DMS114 treated with DMSO at 0.1 percent for 48 hours (cell line): ENCODE measurements around the gene FBXO9.

Experiments used
- DNase-seq: peaks from one replicate; lab custom pipeline; 2025; ENCODE audit not compliant: unreplicated experiment; lab: John Stamatoyannopoulos, UW

The FBXO9 gene

GRCh38 chr6:53086302-53086701 is 21.1 kb downstream of the FBXO9 start:
- DNase-seq, result no peak

- no peak for DNase-seq
Measured at GRCh38 chr6:53089948-53090347, 24.7 kb downstream of the FBXO9 start.

- no peak for DNase-seq
Measured at GRCh38 chr6:53090576-53090975, 25.4 kb downstream of the FBXO9 start.

- DNase-seq, result no peak
Measured at GRCh38 chr6:53095270-53095669, 30.1 kb downstream of the FBXO9 start.

- DNase-seq, result no peak
Measured at GRCh38 chr6:53095716-53096115, 30.5 kb downstream of the FBXO9 start.

- DNase-seq, result no peak
Measured at GRCh38 chr6:53100561-53100960, 35.4 kb downstream of the FBXO9 start.

- DNase-seq, result no peak
Measured at GRCh38 chr6:53101006-53101405, 35.8 kb downstream of the FBXO9 start.

GRCh38 chr6:53103993-53104675 is 38.9 kb downstream of the FBXO9 start:
- peak; percentile 25 for DNase-seq

- no peak for DNase-seq
Measured at GRCh38 chr6:53104916-53105315, 39.7 kb downstream of the FBXO9 start.

- no peak for DNase-seq
Measured at GRCh38 chr6:53107091-53107490, 41.9 kb downstream of the FBXO9 start.

- no peak for DNase-seq
Measured at GRCh38 chr6:53109612-53110011, 44.4 kb downstream of the FBXO9 start.

GRCh38 chr6:53111865-53112264 is 46.7 kb downstream of the FBXO9 start:
- no peak for DNase-seq

GRCh38 chr6:53112404-53112803 is 47.2 kb downstream of the FBXO9 start:
- no peak for DNase-seq

- no peak for DNase-seq
Measured at GRCh38 chr6:53112871-53113270, 47.7 kb downstream of the FBXO9 start.

- no peak for DNase-seq
Measured at GRCh38 chr6:53113742-53114141, 48.5 kb downstream of the FBXO9 start.

- DNase-seq, result no peak
Measured at GRCh38 chr6:53115113-53115512, 49.9 kb downstream of the FBXO9 start.

- DNase-seq, result no peak
Measured at GRCh38 chr6:53115741-53116140, 50.5 kb downstream of the FBXO9 start.

- DNase-seq, result no peak
Measured at GRCh38 chr6:53119349-53119748, 54.1 kb downstream of the FBXO9 start.

- no peak for DNase-seq
Measured at GRCh38 chr6:53119772-53120409, 54.7 kb downstream of the FBXO9 start.

GRCh38 chr6:53124131-53124800 is 59.1 kb downstream of the FBXO9 start:
- DNase-seq, result no peak

- DNase-seq, result no peak
Measured at GRCh38 chr6:53125276-53125675, 60.1 kb downstream of the FBXO9 start.

GRCh38 chr6:53128842-53129241 is 63.6 kb downstream of the FBXO9 start:
- no peak for DNase-seq
